Central memory CD8-positive, alpha-beta T cell (primary cell): Measurements from ENCODE around the gene STUB1.

ENCODE experiments used
- ATAC-seq: fragments of 150-1000 bp; cut with Tn5 transposase; replicated peaks from 2 replicates; pipeline ENCODE4 v1.10.0; 2022; ENCODE audit warnings: mild to moderate bottlenecking, moderate FRiP score, moderate number of reproducible peaks; ENCODE audit not compliant: poor library complexity, severe bottlenecking; ENCODE audit errors: extremely low read depth
- DNase-seq, 2 donors: peaks; one replicate each; pipeline ENCODE4 v3.0.0; 2021; ENCODE audit warnings: low spot score in 2 of 2
- H3K27ac Mint-ChIP-seq: one replicate; pipeline ENCODE4 v1.8.0; 2022; ENCODE audit warnings: low read depth, mild to moderate bottlenecking, moderate library complexity, mixed read lengths
- H3K27me3 Mint-ChIP-seq: one replicate; pipeline ENCODE4 v1.8.0; 2022; ENCODE audit warnings: mixed read lengths
- H3K36me3 Mint-ChIP-seq: one replicate; pipeline ENCODE4 v1.8.0; 2022; ENCODE audit warnings: mild to moderate bottlenecking, moderate library complexity, mixed read lengths; ENCODE audit not compliant: insufficient read depth
- H3K4me1 Mint-ChIP-seq: one replicate; pipeline ENCODE4 v1.8.0; 2022; ENCODE audit warnings: mixed read lengths
- H3K4me3 Mint-ChIP-seq: one replicate; pipeline ENCODE4 v1.8.0; 2022; ENCODE audit warnings: mild to moderate bottlenecking, moderate library complexity, mixed read lengths
- H3K9me3 Mint-ChIP-seq: one replicate; pipeline ENCODE4 v1.8.0; 2022; ENCODE audit warnings: mixed read lengths

Gene STUB1

DNA sequence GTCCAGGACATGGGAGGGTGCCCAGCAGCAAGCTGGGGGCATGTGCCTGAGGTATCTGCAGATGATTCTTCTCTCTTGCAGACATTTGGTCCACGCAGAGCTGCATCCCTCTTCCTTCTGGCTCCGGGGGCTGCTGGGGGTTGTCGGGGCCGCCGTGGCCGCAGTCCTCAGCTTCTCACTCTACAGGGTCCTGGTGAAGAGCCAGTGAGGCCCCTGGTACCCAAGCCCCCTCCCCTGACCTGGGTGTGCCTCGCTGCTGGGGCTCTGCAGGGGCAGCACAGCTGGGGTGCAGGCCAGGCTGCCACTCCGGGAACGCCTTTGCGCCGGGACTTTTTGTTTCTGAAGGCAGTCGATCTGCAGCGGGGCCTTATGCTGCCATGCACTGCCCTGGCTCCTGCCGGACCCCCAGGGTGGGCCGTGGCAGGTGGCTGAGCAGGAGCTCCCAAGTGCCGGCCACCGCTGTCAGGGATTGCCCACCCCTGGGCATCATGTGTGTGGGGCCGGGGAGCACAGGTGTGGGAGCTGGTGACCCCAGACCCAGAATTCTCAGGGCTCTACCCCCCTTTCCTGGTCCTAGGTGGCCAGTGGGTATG lies 6.7 kb upstream of the STUB1 start:
- no peaks in the 10 kb centered on the region for H3K27me3 Mint-ChIP-seq
- peaks cover 11% of the 10 kb centered on the region for H3K36me3 Mint-ChIP-seq
- H3K9me3 Mint-ChIP-seq, result no peaks in the 10 kb centered on the region
- H3K4me1 Mint-ChIP-seq, result peaks cover 6% of the 10 kb centered on the region
- H3K4me3 Mint-ChIP-seq, result no peak overlapping the region
- ATAC-seq (no peak), DNase-seq (no peak)
- no peak overlapping the region for H3K27ac Mint-ChIP-seq

DNA sequence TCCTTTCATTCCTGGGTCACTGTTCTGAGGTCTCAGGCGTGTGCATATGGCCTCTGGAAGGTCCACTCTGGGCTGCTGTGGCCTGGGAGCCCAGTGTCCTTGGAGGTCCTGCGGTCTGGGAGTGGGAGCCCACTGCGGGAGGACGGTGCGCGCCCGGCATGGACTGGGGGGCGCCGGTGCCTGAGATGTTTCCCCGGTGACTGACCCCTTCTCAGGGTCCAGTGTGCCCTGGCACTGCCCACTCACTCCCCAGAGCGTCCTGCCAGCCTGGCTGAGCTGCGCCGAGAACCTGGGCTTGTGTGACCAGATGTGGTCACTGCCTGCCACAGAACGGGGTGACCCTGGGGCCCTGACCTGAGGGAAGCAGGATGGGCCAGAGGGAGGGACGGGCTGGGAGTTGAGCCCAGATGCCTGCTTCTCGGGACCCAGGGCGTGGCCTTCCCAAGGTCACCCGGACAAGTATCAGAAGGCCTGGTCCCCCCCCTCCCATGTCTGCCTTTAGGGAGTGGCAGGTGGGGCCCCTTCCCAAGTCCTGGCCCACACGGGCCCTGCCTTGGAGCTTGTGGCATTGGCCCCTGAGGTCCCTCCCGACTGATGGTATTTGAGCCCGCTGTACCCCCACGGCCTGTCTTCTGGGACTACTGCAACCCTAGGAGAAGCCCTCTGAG lies 5.9 kb upstream of the STUB1 start:
- H3K9me3 Mint-ChIP-seq, result no peaks in the 10 kb centered on the region
- H3K4me3 Mint-ChIP-seq, result peak overlapping the region; percentile 50
- no peak overlapping the region for H3K27ac Mint-ChIP-seq
- ATAC-seq (no peak), DNase-seq (no peak)
- peaks cover 14% of the 10 kb centered on the region for H3K36me3 Mint-ChIP-seq
- H3K27me3 Mint-ChIP-seq, result no peaks in the 10 kb centered on the region
- peaks cover 6% of the 10 kb centered on the region for H3K4me1 Mint-ChIP-seq

DNA sequence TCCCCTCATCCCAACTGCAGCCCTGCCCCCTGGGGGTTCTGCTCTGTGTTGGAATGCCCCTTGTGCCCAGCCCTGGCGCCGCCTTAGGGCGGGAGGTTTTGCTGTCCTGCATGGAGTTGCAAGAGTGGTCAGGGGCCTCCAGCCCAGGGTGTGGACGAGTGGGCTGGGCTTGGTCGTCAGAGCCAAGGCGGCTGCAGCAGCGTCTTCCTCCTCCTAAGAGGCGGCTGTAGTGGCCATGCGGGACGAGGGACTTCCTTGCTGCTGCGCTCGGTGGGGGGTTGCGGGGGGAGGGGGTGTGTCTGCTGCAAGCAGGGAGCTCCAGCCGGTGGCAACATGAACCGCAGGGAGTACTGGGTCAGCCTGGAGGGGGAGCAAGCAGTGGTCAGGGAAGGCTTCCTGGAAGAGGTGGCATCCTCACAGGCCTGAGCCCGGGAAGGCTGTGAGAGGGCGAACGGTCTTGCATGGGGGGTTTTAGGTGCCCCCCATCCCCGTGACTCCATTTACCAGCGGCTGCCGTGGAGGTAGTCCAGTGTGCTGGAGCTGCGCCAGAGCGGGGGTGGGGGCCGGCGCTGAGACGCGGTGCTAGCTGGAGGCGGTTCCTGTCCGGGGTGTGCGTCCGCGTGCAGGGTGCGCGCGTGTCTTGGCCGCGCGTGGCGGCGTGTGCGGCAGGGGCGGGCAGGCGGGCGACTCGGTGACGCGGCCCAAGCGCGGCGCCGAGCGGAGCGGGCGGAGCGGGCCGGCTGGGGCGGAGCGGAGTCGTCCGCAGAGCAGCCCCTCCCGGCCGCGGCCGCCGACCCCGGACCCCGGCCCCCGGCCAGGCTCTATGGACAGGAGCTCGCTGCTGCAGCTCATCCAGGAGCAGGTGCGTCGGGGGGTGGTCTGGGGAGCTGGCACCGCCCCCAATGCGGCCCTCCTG lies 5.0 kb upstream of the STUB1 start, which contains the start of gene RHBDL1:
Gene RHBDL1 (plus strand): TSS at position 704 of the 916 bp plus-strand sequence. CDS start 120 bp downstream, at position 824.
- Mint-ChIP-seq H3K27ac (no peak within 1 kb of the TSS), H3K36me3 (peaks cover 13% of the 10 kb centered on the region), H3K4me3 (peak within 1 kb of the TSS; percentile 50), H3K9me3 (no peaks in the 10 kb centered on the region), H3K4me1 (peaks cover 9% of the 10 kb centered on the region), H3K27me3 (no peaks in the 10 kb centered on the region)
- DNase-seq (no peak), ATAC-seq (no peak)

DNA sequence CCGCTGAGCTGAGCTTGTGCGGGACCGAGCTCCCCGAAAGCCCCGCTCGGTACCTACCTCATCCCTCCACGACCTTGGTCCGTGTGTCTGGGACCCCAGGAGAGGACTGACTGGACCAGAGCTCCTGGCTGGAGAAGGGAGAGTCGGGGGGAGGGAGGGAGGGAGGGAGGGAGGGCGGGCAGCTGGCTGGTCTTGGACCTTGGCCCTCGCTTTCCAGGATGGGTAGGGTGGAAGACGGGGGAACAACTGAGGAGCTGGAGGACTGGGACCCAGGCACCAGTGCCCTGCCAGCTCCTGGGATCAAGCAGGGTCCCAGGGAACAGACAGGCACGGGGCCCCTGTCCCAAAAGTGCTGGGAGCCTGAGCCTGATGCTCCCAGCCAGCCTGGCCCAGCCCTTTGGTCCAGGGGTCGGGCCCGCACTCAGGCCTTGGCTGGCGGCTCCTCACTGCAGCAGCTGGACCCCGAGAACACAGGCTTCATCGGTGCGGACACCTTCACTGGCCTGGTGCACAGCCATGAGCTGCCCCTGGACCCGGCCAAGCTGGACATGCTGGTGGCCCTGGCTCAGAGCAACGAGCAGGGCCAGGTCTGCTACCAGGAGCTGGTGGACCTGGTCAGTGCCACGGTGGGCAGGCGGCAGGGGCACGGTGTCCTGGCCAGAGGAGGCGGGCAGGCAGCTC lies 4.2 kb upstream of the STUB1 start:
- Mint-ChIP-seq H3K4me3 (no peak overlapping the region), H3K9me3 (no peaks in the 10 kb centered on the region), H3K36me3 (peaks cover 15% of the 10 kb centered on the region), H3K27ac (no peak overlapping the region), H3K4me1 (peaks cover 11% of the 10 kb centered on the region), H3K27me3 (no peaks in the 10 kb centered on the region)
- no peak for ATAC-seq
- DNase-seq, result no peak

DNA sequence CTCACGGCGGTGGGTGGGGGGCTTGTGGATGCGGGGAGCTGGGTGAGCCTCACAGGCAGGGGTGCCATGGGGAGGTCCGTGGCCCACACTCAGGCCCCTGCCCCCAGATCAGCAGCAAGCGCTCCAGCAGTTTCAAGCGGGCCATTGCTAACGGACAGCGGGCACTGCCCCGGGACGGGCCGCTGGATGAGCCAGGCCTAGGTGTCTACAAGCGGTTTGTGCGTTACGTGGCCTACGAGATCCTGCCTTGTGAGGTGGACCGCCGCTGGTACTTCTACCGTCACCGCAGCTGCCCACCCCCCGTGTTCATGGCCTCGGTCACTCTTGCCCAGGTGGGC lies 3.7 kb upstream of the STUB1 start:
- peaks cover 14% of the 10 kb centered on the region for H3K36me3 Mint-ChIP-seq
- ATAC-seq (no peak), DNase-seq (no peak)
- no peaks in the 10 kb centered on the region for H3K27me3 Mint-ChIP-seq
- peaks cover 15% of the 10 kb centered on the region for H3K4me1 Mint-ChIP-seq
- H3K4me3 Mint-ChIP-seq, result no peak overlapping the region
- no peaks in the 10 kb centered on the region for H3K9me3 Mint-ChIP-seq
- H3K27ac Mint-ChIP-seq, result no peak overlapping the region

DNA sequence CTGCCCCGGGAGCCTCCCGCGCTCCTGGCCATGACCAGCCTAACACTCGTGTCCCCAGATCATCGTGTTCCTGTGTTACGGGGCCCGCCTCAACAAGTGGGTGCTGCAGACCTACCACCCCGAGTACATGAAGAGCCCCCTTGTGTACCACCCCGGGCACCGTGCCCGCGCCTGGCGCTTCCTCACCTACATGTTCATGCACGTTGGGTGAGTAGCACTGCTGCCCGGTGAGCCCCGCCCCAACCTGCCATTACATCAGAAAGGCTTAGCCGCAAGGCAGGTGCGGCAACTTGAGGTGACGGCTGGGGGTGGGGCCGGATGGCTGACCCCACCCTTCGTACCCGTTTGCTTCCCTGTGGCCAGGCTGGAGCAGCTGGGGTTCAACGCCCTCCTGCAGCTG lies 3.3 kb upstream of the STUB1 start:
- peaks cover 16% of the 10 kb centered on the region for H3K36me3 Mint-ChIP-seq
- no peak overlapping the region for H3K27ac Mint-ChIP-seq
- no peak overlapping the region for H3K4me3 Mint-ChIP-seq
- ATAC-seq, result no peak
- DNase-seq, result no peak
- H3K9me3 Mint-ChIP-seq, result no peaks in the 10 kb centered on the region
- no peaks in the 10 kb centered on the region for H3K27me3 Mint-ChIP-seq
- H3K4me1 Mint-ChIP-seq, result peaks cover 19% of the 10 kb centered on the region

DNA sequence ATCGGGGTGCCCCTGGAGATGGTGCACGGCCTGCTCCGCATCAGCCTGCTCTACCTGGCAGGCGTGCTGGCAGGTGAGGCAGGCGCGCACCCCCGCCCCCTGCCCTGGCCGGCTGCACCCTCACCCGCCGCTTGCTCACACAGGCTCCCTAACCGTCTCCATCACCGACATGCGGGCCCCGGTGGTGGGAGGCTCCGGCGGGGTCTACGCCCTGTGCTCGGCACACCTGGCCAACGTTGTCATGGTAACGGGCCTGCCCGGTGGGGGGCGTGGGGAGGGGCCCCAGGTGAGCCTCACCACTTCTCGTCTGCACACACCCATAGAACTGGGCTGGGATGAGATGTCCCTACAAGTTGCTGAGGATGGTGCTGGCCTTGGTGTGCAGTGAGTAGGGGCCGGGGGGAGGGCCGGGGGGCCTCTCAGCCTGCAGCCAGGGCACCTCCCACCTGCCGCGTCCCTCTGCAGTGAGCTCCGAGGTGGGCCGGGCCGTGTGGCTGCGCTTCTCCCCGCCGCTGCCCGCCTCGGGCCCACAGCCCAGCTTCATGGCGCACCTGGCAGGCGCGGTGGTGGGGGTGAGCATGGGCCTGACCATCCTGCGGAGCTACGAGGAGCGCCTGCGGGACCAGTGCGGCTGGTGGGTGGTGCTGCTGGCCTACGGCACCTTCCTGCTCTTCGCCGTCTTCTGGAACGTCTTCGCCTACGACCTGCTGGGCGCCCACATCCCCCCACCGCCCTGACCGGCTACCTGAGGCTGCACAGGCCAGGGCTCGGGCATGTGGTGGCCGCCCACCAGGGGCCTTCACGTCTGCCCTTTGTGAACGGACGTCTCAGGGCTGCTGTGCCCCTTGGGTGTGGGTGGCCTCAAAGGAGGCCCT lies 2.7 kb upstream of the STUB1 start:
- Mint-ChIP-seq H3K4me3 (no peak overlapping the region), H3K27me3 (no peaks in the 10 kb centered on the region)

DNA sequence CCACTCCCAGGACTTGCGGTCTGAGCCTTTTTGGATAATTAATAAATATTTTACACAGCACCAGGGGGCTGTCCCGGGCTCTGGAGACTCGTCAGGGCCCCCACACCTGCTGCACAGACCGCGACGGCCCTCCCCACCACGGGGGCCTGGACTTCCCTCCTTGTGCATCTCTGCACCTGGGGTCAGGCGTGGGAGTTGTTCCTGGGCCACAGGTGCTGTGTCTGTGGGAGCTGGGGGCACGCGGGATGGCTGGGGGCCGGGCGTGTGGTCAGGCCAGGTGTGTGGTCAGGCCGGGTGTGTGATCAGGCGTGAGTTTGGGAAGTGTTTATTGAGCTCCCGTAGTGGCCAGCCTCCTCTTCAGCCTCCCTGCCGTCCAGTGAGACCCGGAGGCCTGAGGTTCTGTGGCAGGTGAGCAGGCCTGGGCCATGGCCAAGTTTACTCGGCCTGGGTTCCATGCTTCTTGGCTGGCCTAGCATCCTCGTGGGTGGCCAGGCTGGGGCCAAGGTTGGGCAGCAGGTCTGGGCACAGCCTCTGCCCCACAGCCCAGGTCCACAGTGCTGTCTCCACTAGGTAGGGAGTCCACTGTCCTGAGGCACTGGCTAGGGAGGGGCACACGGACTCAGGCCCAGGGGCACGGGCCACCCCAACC lies 1.9 kb upstream of the STUB1 start:
- Mint-ChIP-seq H3K4me1 (peaks cover 26% of the 10 kb centered on the region), H3K27me3 (no peaks in the 10 kb centered on the region), H3K4me3 (no peak overlapping the region), H3K27ac (no peak overlapping the region), H3K36me3 (peaks cover 24% of the 10 kb centered on the region), H3K9me3 (no peaks in the 10 kb centered on the region)
- no peak for DNase-seq
- ATAC-seq, result no peak

More for the DNA sequence above, 2.7 kb upstream of the STUB1 start:
- Mint-ChIP-seq H3K4me1 (peaks cover 24% of the 10 kb centered on the region), H3K27ac (no peak overlapping the region), H3K36me3 (peaks cover 23% of the 10 kb centered on the region), H3K9me3 (no peaks in the 10 kb centered on the region)
- no peak for DNase-seq
- ATAC-seq, result no peak

DNA sequence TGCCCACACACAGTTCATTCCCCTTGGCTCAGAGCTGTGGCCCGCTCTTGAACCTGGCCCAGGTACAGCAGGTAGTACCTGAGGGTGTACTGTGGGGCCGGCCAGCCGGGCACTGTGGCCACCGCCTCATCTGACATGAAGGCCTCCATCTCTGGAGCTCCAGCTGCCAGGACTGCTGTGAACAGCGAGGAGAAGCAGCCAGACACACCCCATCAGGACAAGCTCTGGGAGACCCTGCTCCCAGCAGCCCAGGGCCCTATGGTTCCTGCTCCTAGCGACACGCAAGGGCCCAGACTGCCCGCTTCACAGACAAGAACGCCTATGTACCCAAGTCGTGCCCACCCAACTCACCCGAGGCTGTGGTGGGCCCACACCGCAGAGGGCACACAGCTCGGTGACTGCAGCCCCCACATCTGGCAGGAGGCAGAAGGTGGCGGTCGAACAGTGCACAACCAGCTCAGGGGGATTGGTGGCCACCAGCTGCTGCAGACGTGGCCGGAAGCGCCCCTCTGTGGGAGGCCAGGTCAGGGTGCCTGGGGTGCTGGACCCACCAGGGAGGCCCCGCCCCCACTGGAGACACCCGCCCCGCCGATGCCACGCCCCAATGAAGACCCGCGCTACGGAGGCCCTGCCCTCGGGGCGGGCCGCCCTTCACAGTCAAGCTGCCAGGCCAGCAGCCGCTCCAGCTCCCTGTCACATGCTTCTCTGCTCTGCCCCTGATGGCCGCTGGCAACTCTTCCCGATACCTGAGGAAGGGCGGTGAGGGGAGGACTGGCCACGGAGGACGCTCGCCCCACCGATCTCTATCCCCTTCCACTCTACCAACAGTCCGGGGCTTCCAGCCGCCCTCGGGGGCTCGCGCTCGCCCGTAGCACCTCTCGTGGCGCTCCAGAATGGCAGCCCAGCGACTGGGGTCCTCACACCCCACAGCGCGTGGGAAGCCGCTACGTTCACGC lies 1.1 kb upstream of the STUB1 start:
- no peak overlapping the region for H3K27ac Mint-ChIP-seq
- H3K4me3 Mint-ChIP-seq, result peak overlapping the region; percentile 73
- no peaks in the 10 kb centered on the region for H3K9me3 Mint-ChIP-seq
- no peaks in the 10 kb centered on the region for H3K27me3 Mint-ChIP-seq
- ATAC-seq (peak; percentile 9), DNase-seq (no peak)
- H3K36me3 Mint-ChIP-seq, result peaks cover 25% of the 10 kb centered on the region
- H3K4me1 Mint-ChIP-seq, result peaks cover 26% of the 10 kb centered on the region

DNA sequence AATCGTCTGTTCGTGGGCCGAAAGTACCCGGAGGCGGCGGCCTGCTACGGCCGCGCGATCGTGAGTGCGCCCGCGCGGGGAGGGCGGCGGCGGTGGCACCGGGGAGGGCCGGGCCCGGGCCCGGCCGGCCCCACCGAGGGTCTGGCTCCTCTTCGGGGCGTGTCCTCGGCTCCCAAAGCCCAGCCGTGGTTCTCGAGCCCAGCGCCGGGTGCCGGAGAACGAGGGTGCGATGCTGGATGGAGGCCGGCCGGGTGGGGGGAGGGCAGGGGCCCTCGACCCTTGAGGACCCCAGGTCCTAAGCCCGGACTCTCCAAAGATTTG lies 375 bp downstream of the STUB1 start:
- Mint-ChIP-seq H3K4me1 (peaks cover 32% of the 10 kb centered on the region), H3K4me3 (peak overlapping the region; percentile 73), H3K27ac (no peak overlapping the region), H3K9me3 (no peaks in the 10 kb centered on the region), H3K27me3 (no peaks in the 10 kb centered on the region), H3K36me3 (peaks cover 26% of the 10 kb centered on the region)
- ATAC-seq (no peak), DNase-seq (no peak)
